GM21825 (cell line): ENCODE measurements around the gene BCOR.

Source experiments
- ATAC-seq: cut with Tn5 transposase; IDR thresholded peaks from one replicate; pipeline ENCODE4 v1.9.1; 2021; ENCODE audit warnings: mild to moderate bottlenecking, moderate library complexity; ENCODE audit not compliant: unreplicated experiment

Gene BCOR

GRCh38 chrX:40066700-40067099, 31.1 kb downstream of the BCOR start:
- ATAC-seq = no peak

GRCh38 chrX:40065296-40066046, 32.3 kb downstream of the BCOR start:
- no peak for ATAC-seq

- no peak for ATAC-seq
Observed at GRCh38 chrX:40064055-40064597, 33.6 kb downstream of the BCOR start.

GRCh38 chrX:40063555-40063954, 34.2 kb downstream of the BCOR start:
- ATAC-seq = no peak

- ATAC-seq = no peak
Observed at GRCh38 chrX:40062525-40063155, 35.1 kb downstream of the BCOR start.

- ATAC-seq = no peak
Observed at GRCh38 chrX:40061871-40062524, 35.8 kb downstream of the BCOR start.

- ATAC-seq = no peak
Observed at GRCh38 chrX:40061005-40061404, 36.8 kb downstream of the BCOR start.

GRCh38 chrX:40060356-40060845, 37.4 kb downstream of the BCOR start:
- no peak for ATAC-seq

- ATAC-seq = no peak
Observed at GRCh38 chrX:40058719-40059118, 39.0 kb downstream of the BCOR start.

- ATAC-seq = no peak
Observed at GRCh38 chrX:40057405-40057804, 40.4 kb downstream of the BCOR start.

- ATAC-seq = no peak
Observed at GRCh38 chrX:40056420-40056819, 41.3 kb downstream of the BCOR start.

GRCh38 chrX:40055495-40055894, 42.3 kb downstream of the BCOR start:
- no peak for ATAC-seq

GRCh38 chrX:40054793-40055192, 43.0 kb downstream of the BCOR start:
- ATAC-seq = no peak

GRCh38 chrX:40050532-40050931, 47.2 kb downstream of the BCOR start:
- ATAC-seq = no peak

- no peak for ATAC-seq
Observed at GRCh38 chrX:40049084-40049641, 48.6 kb downstream of the BCOR start.

- no peak for ATAC-seq
Observed at GRCh38 chrX:40047485-40047884, 50.3 kb downstream of the BCOR start.

- no peak for ATAC-seq
Observed at GRCh38 chrX:40043895-40044294, 53.9 kb downstream of the BCOR start.

GRCh38 chrX:40041915-40042314, 55.8 kb downstream of the BCOR start:
- ATAC-seq = no peak

- no peak for ATAC-seq
Observed at GRCh38 chrX:40040686-40041461, 56.9 kb downstream of the BCOR start.

GRCh38 chrX:40039887-40040286, 57.9 kb downstream of the BCOR start:
- no peak for ATAC-seq

- no peak for ATAC-seq
Observed at GRCh38 chrX:40037367-40037766, 60.4 kb downstream of the BCOR start.
